Ovary (tissue), 3 donors: ENCODE measurements around the gene ENAH.

Source experiments
- POLR2A ChIP-seq: fragments of 450-650 bp; IDR thresholded peaks from one replicate; pipeline ENCODE4 v1.6.1; 2017; ENCODE audit warnings: antibody characterized with exemption, mild to moderate bottlenecking, moderate library complexity
- TF ChIP-seq, protein P1 (sequence below), 3 donors: fragments of 450-650 bp in 2 of 3; fragments of 200-600 bp in 1 of 3; IDR thresholded peaks; one replicate each; pipeline versions ENCODE4 v1.5.1 to v1.8.0; 2016 to 2022; ENCODE audit warnings: antibody characterized with exemption in 3 of 3, mild to moderate bottlenecking in 1 of 3
- donor health status: DM: no; HTN: no; CAD: no.

DNA sequence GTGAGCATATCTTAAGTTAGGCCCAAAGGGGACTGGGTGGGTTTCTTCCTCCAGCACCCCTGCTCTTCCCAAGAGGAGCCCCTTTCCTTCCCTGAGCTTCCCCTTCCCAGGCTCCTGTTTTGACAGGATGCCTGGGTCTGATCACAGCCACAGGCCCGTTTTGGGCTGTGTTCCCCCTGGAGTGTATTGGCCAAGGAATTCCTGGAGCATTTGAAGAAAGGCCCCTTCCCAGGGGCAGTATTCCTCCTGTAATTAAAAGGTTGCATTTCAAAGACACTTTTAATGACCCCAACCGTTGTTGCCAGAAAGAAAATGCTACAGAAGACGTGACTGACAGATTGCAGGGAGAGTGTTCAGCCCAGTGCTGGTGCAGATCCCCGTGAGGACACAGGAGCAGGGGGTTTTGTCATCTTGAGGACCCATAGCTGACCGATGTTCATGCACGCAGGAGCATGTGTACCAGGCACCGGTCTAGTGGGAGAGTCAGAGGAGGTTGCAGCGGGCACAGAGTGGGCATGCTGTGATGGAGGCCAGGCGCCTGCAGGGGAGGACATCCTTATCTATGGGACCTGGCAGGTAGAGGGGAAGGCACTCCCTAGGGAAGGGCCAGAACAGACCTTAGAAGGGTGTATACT lies 205.8 kb downstream of the ENAH start:
- TF ChIP-seq, protein P1, sequence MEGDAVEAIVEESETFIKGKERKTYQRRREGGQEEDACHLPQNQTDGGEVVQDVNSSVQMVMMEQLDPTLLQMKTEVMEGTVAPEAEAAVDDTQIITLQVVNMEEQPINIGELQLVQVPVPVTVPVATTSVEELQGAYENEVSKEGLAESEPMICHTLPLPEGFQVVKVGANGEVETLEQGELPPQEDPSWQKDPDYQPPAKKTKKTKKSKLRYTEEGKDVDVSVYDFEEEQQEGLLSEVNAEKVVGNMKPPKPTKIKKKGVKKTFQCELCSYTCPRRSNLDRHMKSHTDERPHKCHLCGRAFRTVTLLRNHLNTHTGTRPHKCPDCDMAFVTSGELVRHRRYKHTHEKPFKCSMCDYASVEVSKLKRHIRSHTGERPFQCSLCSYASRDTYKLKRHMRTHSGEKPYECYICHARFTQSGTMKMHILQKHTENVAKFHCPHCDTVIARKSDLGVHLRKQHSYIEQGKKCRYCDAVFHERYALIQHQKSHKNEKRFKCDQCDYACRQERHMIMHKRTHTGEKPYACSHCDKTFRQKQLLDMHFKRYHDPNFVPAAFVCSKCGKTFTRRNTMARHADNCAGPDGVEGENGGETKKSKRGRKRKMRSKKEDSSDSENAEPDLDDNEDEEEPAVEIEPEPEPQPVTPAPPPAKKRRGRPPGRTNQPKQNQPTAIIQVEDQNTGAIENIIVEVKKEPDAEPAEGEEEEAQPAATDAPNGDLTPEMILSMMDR (IDR thresholded peaks at IDR 0.05): no peak
- TF ChIP-seq POLR2A: no peak
